Measurements from ENCODE around the gene SUFU. TPM values are rescaled to one million over a fixed set of nuclear protein-coding genes. Genes with fewer than 3 reads are reported as not detected.

SUFU gene
- total and polyA plus RNA-seq, 2 of the 8 experiments (the other 6 are each of a cell fraction or from before 2014, with no cell fraction given): 7.0 to 10.8 TPM

- no peak overlapping the region for H2BK5ac ChIP-seq (ENCODE audit: low read depth, low read length)
- no peak overlapping the region for H3K27ac ChIP-seq (ENCODE audit: low read depth, low read length)
- FAIRE-seq (no peak), DNase-seq (ENCODE audit: low read depth in 1 of 2, low spot score in 2 of 2) (no peak)
- no peak overlapping the region for H3K4me3 ChIP-seq (ENCODE audit: extremely low read depth in 1 of 4, insufficient read depth in 2 of 4, low read depth in 3 of 4, low read length in 4 of 4)
- no peak overlapping the region for H2BK20ac ChIP-seq (ENCODE audit: low read length)
- H3K9me3 ChIP-seq (ENCODE audit: insufficient read depth in 2 of 2, low read depth in 1 of 2, low read length in 1 of 2): no peaks in the 10 kb centered on the region
- no peak overlapping the region for H3K9ac ChIP-seq (replicated peaks in 1 of 4; ENCODE audit: extremely low read depth in 1 of 4, low read depth in 3 of 4, low read length in 3 of 4)
- 91% methylated on average over 9 of the region's 9 CpGs; no CpG with 5 or more reads in 1 of the 2 experiments for WGBS, 2 experiments (ENCODE audit: extremely low coverage in 1 of 2, insufficient coverage in 1 of 2, insufficient read length in 1 of 2, insufficient replicate concordance in 2 of 2, low coverage in 1 of 2, low lambda C conversion rate in 2 of 2, missing lambda C conversion rate in 1 of 2)
- H4K8ac ChIP-seq (ENCODE audit: extremely low read depth, insufficient read depth, low read length): peak overlapping the region; percentile 3; the same call in 1 of the 2 replicates
- no peak overlapping the region for H3K18ac ChIP-seq (ENCODE audit: extremely low read depth, low read length)
- H3K56ac ChIP-seq (replicated peaks; ENCODE audit: insufficient read length, low read depth, low read length): no peak overlapping the region
- H2AK5ac ChIP-seq (ENCODE audit: low read depth, low read length): no peak overlapping the region
- H3K79me2 ChIP-seq (ENCODE audit: control insufficient read depth in 1 of 2, insufficient read depth in 2 of 2, low read length in 2 of 2): no peaks in the 10 kb centered on the region
- no peak overlapping the region for H3K4ac ChIP-seq (replicated peaks; ENCODE audit: insufficient read length, low read depth, low read length)
- no peaks in the 10 kb centered on the region for H4K20me1 ChIP-seq (replicated peaks in 1 of 2; ENCODE audit: control insufficient read depth in 1 of 2, insufficient read depth in 2 of 2, low read length in 2 of 2)
- no peak overlapping the region for H4K5ac ChIP-seq (ENCODE audit: insufficient read length, low read depth, low read length)
- no peak overlapping the region for H2BK120ac ChIP-seq (replicated peaks; ENCODE audit: low read depth, low read length)
- H3K4me1 ChIP-seq (replicated peaks in 1 of 4; ENCODE audit: control insufficient read depth in 3 of 4, insufficient read depth in 4 of 4, low read length in 3 of 4): peaks cover 11 to 27% (median 20%) of the 10 kb centered on the region in 4 experiments
- no peak overlapping the region for H2BK12ac ChIP-seq (ENCODE audit: low read depth, low read length)
- H2BK15ac ChIP-seq (ENCODE audit: low read length): 0 out of 2 replicates have a peak overlapping the region, but pooled peaks have one; percentile 32
- no peaks in the 10 kb centered on the region for H3K27me3 ChIP-seq (replicated peaks in 1 of 4; ENCODE audit: control insufficient read depth in 3 of 4, extremely low read depth in 1 of 4, insufficient read depth in 3 of 4, low read length in 3 of 4)
- no peak overlapping the region for H2AFZ ChIP-seq (ENCODE audit: low read length)
- H3K4me2 ChIP-seq (ENCODE audit: insufficient read depth in 1 of 2, low read depth in 2 of 2, low read length in 2 of 2): no peak overlapping the region
- CTCF ChIA-PET (ENCODE audit: partially characterized antibody): interaction anchor here (0.5 to 4.0 kb wide), 10 partner anchors 10 to 180 kb away, joined by 3 to 21 read pairs (median 4); no protein-coding TSS in a partner anchor
- no peaks in the 10 kb centered on the region for H3K23me2 ChIP-seq (ENCODE audit: low read depth, low read length)
- no peak overlapping the region for H3K23ac ChIP-seq (ENCODE audit: insufficient read length)
- TF ChIP-seq SP2 (IDR thresholded peaks at IDR 0.05; ENCODE audit: low read length): no peak
- TF ChIP-seq RFX5 (IDR thresholded peaks at IDR 0.05; ENCODE audit: borderline replicate concordance, low read depth, low read length): no peak
- TF ChIP-seq USF2 (IDR thresholded peaks at IDR 0.05; ENCODE audit: low read length): no peak
- TF ChIP-seq SIX5 (IDR thresholded peaks at IDR 0.05; ENCODE audit: low read depth, low read length): no peak
- no peak for TF ChIP-seq JUND (IDR thresholded peaks at IDR 0.05; ENCODE audit: low read length)
- no peak for TF ChIP-seq CTBP2 (IDR thresholded peaks at IDR 0.05; ENCODE audit: borderline replicate concordance, insufficient read depth, insufficient read length, low read length)
- no peak for TF ChIP-seq FOSL1 (IDR thresholded peaks at IDR 0.05; ENCODE audit: insufficient read depth, low read depth, low read length)
- TF ChIP-seq HDAC2 (IDR thresholded peaks at IDR 0.05; ENCODE audit: borderline replicate concordance in 1 of 2, low read depth in 2 of 2, low read length in 2 of 2): no peak
- no peak for TF ChIP-seq CEBPB (IDR thresholded peaks at IDR 0.05; ENCODE audit: low read depth, low read length)
- TF ChIP-seq POLR2A (IDR thresholded peaks at IDR 0.05; ENCODE audit: control extremely low read depth in 1 of 2, low read depth in 2 of 2, low read length in 2 of 2): no peak
- no peaks in the 10 kb centered on the region for H3K79me1 ChIP-seq (ENCODE audit: low read depth, low read length)
- POLR2A ChIA-PET (ENCODE audit: partially characterized antibody): interaction anchor here (0.9 to 1.6 kb wide), 4 partner anchors 10 to 22 kb away, joined by 3 to 6 read pairs (median 4); partner anchors contain the start of gene TRIM8
- H4K91ac ChIP-seq (replicated peaks; ENCODE audit: insufficient read length, low read length): no peak overlapping the region
- H3K36me3 ChIP-seq (ENCODE audit: control insufficient read depth in 2 of 4, insufficient read depth in 4 of 4, low read length in 3 of 4): no peaks in the 10 kb centered on the region
- H3K14ac ChIP-seq (ENCODE audit: insufficient read length): no peak overlapping the region
These were observed 162.2 kb downstream of the SUFU start for GRCh38 chr10:102665904-102666509.

Data from H1 (cell line).